ENCODE measurements around the gene MANBA.

- TF ChIP-seq POLR2A (IDR thresholded peaks at IDR 0.05; ENCODE audit: low read depth, low read length): no peak
- no peak for TF ChIP-seq TAF1 (IDR thresholded peaks at IDR 0.05; ENCODE audit: low read depth, low read length)
These were observed 175.4 kb downstream of the MANBA start for GRCh38 chr4:102585329-102585728.
